Activated gamma-delta T cell (primary cell): Measurements from ENCODE around the gene OR2J1.
"Not testable (repeated sequence)": the region's sequence is repeated elsewhere in the genome, so short reads cannot be mapped to it uniquely, and the experiment has no call there.

Experiments
- DNase-seq: peaks from one replicate; lab custom pipeline; 2025; lab: John Stamatoyannopoulos, UW
- total RNA-seq, 2 donors: gene quantifications; one replicate each; lab custom pipeline; 2026; lab: John Stamatoyannopoulos, UW

OR2J1 gene
- 0 reads per million in 2 donors for total RNA-seq

DNA sequence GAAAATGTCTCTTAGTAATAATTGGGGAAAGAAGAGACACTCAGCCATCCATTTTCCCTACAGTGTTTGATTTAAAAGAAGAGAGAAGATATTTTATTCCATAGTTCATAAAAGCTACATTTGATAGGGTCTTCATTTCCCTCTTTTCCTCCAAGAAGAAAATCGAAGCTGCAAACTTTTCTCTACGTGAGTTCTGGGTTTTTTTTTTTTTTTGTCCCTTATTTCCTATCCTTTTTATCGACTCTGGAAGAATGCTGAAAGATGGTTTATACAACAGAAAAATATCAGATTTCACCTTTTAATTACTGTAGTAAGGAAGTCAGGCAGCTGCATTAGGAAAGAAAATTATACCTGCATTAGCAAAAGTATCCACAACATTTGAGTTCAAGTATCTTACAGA is at the start of gene OR2J1:
TSS of gene OR2J1 (plus strand) at position 301 of the 400 bp plus-strand sequence. CDS start 1,453 bp downstream, outside the sequence.
- no peak for DNase-seq

- no peak for DNase-seq
These were observed 47.6 kb upstream of the OR2J1 start for GRCh38 chr6:29051680-29052079.

GRCh38 chr6:29071831-29072723 is 27.2 kb upstream of the OR2J1 start:
- DNase-seq = no peak

DNA sequence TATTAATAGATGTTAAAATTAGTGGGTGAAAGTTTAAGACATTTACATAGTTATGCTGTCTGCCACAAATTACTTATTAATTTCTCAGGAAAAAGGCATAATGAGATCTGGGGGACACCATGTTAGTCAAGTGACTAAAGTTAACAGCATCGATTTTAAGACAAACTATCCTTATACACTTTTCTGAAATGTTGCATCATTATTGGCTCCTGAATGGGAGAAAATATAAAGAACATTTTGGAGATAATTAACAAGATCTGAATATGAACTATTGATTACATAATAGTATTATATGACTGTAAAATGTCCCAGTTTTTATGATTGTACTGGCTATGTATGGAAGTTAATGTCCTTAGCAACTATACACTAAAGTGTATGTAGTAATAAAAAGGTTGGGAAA is 20.1 kb upstream of the OR2J1 start:
- no peak for DNase-seq

DNA sequence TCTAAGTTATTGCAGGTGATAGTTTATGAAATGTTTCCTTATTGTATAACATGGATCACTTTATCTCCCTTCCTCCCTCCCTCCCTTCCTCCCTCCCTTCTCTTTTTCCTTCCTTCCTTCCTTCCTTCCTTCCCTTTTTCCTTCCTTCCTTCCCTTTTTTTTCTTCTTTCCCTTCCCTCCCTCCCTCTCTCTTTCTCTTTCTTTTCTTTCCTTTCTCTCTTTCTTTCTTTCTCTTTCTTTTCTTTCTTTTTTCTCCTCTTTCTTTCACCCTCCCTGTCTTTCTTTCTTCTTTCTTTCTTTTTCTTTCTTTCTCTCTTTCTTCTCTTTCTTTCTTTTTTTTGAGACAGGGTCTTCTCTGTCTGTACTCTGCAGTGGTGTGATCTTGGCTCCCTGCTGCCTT is 18.0 kb upstream of the OR2J1 start:
- DNase-seq = no peak

- DNase-seq = no peak
These were observed 16.8 kb upstream of the OR2J1 start for GRCh38 chr6:29082457-29082856.

- no peak for DNase-seq
These were observed 12.1 kb upstream of the OR2J1 start, which contains the start of gene OR2B3 for GRCh38 chr6:29087213-29087612. Gene OR2B3 (minus strand): TSS chr6:29087313. CDS start chr6:29087248, 65 bp downstream.

GRCh38 chr6:29092957-29093356 is 6.3 kb upstream of the OR2J1 start:
- DNase-seq = no peak

DNA sequence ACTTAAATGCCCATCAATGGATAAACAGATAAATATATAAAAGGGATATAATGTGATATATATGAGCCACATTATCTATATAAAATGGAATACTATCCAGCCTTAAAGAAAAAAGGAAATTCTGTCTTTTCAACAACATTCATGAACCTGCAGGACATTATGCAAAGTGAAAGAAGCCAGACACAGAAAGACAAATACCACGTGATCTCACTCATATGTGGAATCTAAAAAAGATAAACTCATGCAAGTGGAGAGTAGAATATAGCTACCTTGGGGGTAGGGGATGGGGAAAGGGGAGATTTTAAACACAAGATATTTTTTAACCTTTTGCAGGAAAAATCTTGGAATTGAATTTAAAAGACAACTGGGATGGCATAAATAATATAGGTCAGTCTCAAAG is 1.5 kb upstream of the OR2J1 start:
- DNase-seq = no peak

DNA sequence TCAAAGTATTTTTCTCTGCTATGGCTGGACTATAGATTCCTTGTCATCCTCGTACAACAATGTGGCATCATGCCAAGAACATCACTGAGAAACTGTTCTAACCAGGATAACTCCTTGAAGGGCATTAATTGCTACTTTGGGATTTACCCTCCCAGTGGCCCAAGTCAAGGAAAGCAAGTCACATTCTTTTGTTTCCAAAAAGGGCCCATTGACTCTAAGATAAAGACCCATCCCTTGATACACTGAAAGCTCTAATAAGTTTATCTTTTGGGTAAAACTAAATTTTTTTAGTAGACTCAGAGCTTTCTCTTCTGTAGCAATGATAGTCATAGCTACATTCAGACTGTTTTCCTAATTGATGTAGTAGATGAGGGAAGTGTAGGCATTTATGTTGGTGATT is 8.5 kb downstream of the OR2J1 start, which contains the start of gene OR2J3:
TSS of gene OR2J3 (plus strand) at position 301 of the 400 bp plus-strand sequence. CDS start 3,833 bp downstream, outside the sequence.
- no peak for DNase-seq

DNA sequence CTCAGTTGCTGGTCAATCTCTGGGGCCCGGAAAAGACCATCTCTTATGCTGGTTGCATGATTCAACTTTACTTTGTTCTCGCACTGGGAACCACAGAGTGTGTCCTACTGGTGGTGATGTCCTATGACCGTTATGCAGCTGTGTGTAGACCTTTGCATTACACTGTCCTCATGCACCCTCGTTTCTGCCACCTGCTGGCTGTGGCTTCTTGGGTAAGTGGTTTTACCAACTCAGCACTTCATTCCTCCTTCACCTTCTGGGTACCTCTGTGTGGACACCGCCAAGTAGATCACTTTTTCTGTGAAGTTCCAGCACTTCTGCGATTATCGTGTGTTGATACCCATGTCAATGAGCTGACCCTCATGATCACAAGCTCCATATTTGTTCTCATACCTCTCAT is 12.8 kb downstream of the OR2J1 start:
- DNase-seq = no peak

- DNase-seq = not testable (repeated sequence)
These were observed 15.7 kb downstream of the OR2J1 start for GRCh38 chr6:29114964-29115363.

GRCh38 chr6:29129326-29130012 is 30.2 kb downstream of the OR2J1 start:
- DNase-seq = no peak

GRCh38 chr6:29130644-29131043 is 31.4 kb downstream of the OR2J1 start:
- DNase-seq = no peak

GRCh38 chr6:29131691-29132090 is 32.4 kb downstream of the OR2J1 start:
- no peak for DNase-seq

DNA sequence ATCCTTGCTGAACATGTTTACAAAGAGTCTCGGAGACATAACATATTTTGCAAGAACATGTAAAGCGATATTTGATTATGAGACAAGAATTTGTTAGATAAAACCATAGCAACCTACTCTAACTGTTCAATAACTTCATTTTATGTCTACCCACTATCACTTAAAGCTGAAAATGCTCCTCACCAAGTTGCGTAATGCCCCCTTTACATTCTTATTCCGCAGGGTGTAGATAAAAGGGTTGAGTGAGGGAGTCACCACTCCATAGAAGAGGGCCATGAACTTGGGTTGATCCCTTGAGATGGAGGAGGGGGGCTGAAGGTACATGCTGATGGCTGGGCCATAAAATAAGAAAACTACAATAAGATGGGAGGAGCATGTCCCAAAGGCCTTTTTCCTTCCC is 38.4 kb downstream of the OR2J1 start:
- DNase-seq = no peak

GRCh38 chr6:29141606-29142005 is 42.3 kb downstream of the OR2J1 start:
- DNase-seq = no peak

- no peak for DNase-seq
These were observed 43.0 kb downstream of the OR2J1 start for GRCh38 chr6:29142309-29142708.

- no peak for DNase-seq
These were observed 46.9 kb downstream of the OR2J1 start for GRCh38 chr6:29146179-29146578.

DNA sequence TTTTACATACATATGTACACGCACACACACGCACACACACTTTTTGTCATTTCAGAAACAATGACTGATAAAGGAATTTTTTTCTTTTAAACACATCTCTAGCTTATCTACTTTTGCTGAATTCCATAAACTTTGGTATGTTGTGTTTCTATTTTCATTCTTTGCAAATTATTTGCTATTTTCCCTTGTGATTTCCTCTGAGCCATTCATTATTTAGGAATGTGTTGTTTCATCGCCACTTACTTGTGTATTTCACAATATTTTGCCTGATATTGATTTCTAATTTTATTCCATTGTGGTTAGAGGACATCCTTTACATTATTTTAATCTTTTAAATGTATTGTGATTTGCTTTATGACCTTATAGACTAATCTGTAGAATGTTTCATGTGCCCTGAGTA is 47.8 kb downstream of the OR2J1 start:
- no peak for DNase-seq

- not testable (repeated sequence) for DNase-seq
These were observed 50.2 kb downstream of the OR2J1 start for GRCh38 chr6:29149444-29149843.
